Measurements from ENCODE around the gene KRT85.
"Not testable (repeated sequence)": the region's sequence is repeated elsewhere in the genome, so short reads cannot be mapped to it uniquely, and the experiment has no call there.

The KRT85 gene

DNA sequence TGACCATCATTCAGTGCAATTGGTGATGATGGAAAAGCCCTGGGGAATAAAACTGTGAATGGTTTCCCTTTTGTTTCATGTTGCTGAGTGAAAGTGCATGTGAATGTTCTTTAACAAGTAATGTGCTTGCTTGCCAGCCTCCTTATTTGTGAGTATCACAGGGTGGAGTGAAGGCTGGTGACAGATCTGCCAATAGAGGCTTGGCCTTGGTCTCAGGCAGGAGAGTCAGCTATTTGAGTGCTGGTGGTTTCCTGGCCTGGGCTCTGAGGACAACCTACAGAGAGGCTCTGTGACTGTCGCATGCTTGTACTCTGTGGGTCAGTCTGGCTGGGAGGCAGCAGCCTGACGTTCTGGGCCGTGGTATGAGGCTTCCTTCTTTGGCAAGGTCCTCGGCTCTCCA, 20.7 kb downstream of the KRT85 start:
- no peak for DNase-seq

GRCh38 chr12:52345041-52345440, 22.2 kb downstream of the KRT85 start:
- DNase-seq: not testable (repeated sequence)

DNA sequence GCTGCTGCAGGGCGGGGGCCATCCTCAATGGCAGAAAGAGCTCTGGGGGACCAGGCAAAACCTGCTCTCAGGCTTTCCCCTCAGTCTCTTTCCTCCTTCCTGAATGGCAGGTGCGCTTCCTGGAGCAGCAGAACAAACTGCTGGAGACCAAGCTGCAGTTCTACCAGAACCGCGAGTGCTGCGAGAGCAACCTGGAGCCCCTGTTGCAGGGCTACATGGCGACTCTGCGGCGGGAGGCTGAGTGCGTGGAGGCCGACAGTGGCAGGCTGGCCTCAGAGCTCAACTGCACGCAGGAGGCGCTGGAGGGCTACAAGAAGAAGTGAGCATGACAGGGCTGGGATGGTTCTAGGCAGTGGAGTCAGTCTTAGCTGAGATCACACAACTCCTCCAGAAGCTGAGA, 23.2 kb downstream of the KRT85 start:
- DNase-seq: no peak

GRCh38 chr12:52343550-52343949, 23.7 kb downstream of the KRT85 start:
- DNase-seq: no peak

DNA sequence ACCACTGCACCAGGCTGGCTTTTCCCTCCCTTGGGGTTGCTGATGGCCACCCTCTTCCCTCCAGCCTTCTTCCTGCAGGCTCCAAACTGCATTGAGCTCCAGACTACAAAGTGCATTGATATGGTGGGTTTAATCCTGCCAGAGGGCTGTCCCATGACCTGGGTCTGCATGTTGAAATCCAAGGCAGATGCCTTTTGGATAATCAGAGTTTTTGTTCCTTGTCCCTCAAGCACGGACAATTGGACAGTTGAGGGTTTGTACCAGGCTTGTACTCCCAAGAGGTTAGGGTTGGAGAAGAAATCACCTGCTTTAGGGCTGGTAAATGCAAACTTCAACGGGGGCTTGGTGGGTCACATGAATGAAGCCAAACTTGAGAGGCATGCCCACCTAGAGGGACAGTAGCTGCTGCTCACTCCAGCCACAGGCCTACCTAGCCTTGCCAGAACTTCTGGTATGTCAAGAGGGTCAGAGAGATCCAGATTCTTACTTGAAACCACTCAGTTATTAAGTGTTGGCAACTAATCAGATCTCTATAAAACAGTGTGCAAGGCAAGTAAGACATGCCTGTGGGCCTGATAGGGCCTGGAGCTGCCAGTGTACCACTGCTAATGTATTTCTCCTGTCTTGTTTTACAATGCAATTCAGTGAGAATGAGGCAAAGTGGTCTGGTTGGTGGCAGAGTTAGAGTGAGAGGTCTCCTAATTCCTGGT, 24.3 kb downstream of the KRT85 start:
- no peak for DNase-seq

DNA sequence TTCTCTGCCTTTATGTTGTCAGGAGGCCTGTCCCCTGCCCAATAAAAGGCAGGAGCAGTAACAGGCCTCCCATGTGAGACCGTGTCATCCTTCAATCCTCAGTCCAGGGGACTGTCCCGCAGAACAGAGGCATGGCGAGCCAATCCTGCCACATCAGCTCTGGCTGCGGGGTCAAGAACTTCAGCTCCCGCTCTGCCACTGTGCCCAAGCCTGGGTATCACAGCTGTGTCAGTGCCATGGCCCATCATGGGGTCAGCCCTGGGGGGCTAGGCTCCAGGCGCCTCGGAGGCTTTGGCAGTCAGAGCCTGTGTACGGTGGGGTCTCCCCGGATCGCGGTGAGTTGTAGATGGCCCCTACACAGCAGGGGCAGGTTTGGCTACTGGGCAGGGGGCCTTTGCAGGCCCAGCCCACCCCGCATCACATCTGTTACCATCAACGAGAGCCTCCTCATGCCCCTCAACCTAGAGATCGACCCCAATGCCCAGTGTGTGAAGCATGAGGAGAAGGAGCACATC, 26.2 kb downstream of the KRT85 start:
- DNase-seq: no peak

GRCh38 chr12:52338241-52338960, 28.9 kb downstream of the KRT85 start:
- DNase-seq: peak; percentile 31

GRCh38 chr12:52337054-52337453, 30.2 kb downstream of the KRT85 start:
- DNase-seq: no peak

GRCh38 chr12:52336641-52337040, 30.6 kb downstream of the KRT85 start:
- no peak for DNase-seq

DNA sequence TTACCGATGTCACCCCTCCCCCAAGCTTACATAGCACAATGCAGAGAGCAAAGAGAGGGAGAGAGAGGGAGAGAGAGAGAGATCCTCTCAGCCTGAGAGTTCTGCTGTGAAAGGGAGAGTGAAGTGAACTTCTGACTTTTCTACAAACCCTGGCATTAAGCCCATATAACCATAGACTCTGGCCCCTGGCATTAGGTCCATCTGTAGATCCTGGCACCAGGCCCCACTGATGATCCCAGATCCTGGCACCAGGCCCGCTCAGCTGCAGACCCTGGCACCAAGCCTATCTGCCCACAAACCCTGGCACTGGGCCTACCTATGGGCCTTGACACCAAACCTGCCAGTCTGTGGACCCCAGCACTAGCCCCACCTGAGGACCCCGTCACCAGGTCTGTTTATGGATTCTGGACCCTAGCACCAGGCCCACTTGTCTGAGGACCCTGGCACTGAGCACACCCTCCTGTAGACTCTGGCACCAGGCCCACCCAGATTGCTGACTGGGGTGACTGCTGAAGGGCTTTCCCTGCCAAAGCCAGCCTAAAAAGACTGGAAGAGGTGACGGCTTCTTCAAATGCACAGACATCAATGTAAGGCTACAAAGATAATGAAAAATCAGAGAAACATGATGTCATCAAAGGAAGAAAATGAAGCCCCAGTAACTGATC, 31.6 kb downstream of the KRT85 start:
- peak; percentile 69 for DNase-seq

GRCh38 chr12:52334185-52334584, 33.1 kb downstream of the KRT85 start:
- no peak for DNase-seq

- DNase-seq: no peak
Measured at GRCh38 chr12:52333321-52333720, 34.0 kb downstream of the KRT85 start.

DNA sequence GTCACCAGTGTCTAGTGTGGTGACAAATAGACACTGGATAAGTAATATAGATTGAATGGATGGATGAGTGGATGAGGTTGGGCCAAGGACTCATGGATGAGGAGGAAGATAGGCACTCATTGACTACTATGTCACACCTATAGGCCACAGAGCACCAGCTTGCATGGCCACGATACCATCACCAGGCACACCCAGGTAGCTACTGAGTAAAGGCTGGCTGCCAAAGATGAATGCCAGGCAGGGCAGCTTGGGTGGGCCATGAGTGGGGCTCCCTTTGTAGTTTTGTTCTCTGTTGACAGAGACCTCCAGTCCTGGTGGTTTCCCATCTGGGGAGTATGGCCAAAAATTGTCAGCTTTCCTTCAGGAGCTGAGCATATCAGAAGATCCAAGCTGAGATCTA, 34.9 kb downstream of the KRT85 start:
- DNase-seq: no peak

DNA sequence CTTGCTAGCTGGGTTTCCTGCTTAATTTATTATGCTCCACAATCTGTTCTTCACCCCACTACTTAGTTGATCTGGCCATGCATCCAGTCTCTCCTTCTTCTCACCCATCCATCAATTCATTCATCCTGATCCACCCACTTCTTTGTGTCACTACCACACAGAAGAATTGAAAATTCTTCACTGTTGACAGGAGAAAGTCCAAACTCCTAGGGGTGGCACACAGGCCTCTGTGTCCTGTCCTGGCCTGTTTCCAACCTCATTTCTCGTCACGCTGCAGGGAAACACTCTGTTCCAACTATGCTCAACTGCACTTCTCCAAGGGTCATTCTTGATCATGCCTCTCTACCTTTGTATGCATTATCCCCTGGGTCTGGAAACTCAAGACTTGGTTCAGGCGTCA, 35.4 kb downstream of the KRT85 start:
- DNase-seq: no peak

DNA sequence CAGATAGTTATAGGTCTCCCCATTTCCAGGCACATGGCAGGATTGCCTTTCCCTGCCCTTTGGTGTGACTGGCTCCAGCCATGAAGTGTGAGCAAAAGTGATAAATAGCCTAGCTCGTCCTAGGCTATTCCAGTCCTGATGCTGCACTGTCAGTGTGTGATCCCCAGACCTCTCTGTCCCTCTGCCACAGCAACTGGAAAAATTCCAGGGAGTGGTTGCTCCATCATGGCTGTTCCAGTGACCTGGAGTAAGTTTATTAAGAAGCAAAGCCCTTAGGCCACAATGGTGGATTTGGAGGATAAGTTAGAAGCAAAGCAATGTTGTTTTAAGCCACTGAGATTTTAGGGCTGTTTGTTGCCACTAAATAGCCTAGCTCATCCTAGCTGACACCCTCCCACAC, 36.2 kb downstream of the KRT85 start:
- DNase-seq: no peak

- DNase-seq: no peak
Measured at GRCh38 chr12:52327830-52328500, 39.3 kb downstream of the KRT85 start.

DNA sequence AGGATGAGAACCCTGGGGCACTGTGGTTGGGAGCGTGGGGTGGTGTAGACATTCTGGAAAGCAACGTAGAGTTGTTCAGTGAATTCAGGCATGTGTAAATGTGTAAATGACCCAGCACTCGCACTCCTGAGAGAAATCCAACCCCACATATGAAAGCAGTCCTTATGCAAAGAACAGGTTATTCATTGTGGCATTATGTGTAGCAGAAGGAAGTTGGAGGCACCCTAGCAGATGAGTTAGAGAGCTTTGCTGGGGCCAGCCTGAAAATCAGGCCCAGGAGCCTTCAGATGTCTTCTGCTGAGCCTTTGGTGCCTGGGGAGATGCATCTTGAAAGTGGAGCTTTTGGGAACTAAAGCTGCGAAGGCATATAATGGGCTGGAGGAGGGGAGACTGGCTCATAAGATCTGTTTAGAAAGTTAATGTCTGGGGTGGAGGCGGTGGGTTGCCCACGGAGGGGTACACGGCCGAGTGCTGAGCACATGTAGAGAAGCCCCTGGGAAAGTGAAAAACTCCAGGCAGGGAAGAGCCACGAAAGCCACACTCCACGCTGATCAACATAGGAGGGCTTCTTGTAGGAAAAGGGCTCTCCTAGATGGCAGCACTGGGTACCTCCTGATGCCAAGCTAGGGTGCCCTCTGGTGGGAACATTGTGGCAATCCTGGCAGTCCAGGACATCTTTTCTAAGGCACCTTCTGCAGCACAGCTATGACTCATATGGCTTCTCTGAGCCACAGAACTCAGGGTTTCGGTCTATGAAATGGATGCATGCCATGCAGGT, 40.0 kb downstream of the KRT85 start:
- DNase-seq: peak; percentile 73

DNA sequence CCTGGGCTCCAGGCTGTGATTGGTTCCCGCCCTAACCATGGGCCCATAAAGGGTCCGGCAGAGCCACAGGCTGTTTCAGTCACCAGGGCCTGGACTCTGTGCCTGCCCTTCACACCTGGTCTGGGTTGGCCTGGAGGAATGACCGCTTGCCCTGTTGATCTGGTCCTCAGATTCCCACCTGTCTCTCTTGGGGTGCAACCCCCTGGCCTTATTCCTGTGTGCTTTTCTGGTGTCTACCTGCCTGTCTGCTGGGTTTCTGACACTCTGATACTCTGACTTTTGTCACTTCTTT, 43.2 kb downstream of the KRT85 start:
- DNase-seq: no peak

DNA sequence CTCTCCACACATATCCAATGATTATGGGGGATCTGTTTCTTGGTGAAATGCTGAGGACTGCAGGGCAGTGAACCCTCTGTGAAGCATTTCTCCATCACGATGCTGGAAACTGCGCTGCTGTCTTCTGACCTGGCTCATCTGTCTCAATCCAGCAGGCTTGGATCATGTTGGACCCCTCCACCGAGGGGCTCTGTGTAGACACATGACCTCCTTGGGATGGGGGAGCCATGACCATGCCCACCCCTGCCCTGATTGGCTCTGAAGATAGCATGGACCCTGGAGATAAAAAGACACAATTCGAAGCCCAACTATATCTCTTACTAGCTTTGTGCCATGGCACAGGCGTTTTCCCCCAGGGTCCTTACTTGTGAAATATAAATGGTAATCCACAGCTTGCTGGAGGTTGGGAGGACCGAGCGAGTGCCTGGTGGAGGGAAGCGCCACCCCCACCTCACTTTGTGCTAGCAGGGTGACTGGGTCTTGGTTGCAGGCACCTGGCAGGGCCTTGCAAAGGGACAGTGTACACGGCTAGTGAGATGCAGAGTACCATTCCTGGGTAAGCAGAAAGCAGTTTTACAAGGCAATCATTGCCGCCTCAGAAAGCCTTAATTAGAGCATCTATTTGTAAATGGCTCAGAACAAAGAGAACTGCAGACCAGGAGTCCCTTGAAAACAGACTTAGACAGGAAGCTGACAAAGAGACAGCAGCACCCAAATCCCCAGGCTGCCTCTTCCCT, 43.7 kb downstream of the KRT85 start:
- DNase-seq: no peak

DNA sequence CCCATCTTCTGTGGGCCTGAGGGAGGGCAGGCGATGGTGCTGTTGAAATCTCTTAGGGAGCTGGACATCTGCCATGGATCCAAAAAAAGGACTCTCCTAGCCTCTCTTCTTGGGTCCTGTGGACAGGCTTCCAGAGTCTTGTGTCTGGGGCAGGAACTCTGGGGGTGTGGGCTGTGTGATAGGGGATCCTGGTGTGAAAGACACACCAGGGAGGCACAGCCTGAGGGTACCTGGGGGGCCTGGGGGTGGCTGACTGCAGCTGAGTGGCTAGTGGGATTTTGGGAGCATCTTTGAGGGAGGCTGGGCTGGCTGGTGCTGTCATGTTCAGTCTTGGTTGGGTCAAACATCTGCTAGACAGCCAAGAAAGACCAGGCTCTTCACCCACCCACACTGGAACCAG, 44.3 kb downstream of the KRT85 start:
- no peak for DNase-seq

DNA sequence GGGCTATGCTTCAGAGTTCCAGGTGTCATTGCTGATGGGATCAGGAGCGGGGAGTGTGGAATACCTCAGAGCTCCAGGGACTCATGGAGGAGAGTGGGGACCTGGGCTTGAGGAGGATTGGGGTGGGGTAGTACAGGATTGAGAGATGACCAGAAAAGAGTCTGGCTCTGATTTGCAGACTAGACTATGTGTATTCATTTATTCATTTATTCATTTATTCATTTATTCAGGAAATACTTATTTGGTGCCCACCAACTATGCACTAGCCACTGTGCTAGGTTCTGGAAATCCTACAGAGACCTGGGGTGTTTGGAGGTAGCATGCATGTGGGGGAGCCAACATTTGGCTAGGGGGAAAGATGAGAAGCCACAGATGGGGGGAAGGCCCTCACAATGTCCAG, 45.2 kb downstream of the KRT85 start:
- DNase-seq: no peak

DNA sequence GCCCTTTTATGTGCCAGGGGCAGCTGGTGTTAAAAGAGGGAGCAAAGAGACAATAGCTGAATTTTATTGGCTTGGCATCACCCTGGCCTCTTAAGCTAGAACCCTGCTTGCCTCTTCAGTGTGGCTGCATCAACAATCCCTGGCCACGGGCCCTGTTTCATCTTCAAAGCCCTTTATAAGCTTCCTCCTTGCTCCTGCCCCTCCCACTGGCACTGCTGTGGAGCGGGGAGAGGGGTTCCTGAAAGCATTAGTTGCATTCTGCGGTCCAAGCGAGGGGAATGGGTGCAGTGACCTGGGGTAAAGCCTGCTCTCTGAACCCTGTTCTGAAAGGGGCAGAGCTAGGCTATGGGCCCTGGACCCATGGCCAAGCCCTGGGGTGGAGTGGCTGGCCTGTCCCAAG, 45.9 kb downstream of the KRT85 start:
- no peak for DNase-seq
